HG03196 (cell line): ENCODE results near the gene SETDB1.
"Not testable (repeated sequence)": the region's sequence is repeated elsewhere in the genome, so short reads cannot be mapped to it uniquely, and the experiment has no call there.

ENCODE experiments used
- ATAC-seq: cut with Tn5 transposase; IDR thresholded peaks from one replicate; pipeline ENCODE4 v1.9.1; 2021; ENCODE audit not compliant: unreplicated experiment

The SETDB1 gene

GRCh38 chr1:150926097-150926741 lies at the start of gene SETDB1:
SETDB1 (plus strand) TSS chr1:150926363; CDS start chr1:150927715, 1,352 bp downstream.
- ATAC-seq, result peak; percentile 94

DNA sequence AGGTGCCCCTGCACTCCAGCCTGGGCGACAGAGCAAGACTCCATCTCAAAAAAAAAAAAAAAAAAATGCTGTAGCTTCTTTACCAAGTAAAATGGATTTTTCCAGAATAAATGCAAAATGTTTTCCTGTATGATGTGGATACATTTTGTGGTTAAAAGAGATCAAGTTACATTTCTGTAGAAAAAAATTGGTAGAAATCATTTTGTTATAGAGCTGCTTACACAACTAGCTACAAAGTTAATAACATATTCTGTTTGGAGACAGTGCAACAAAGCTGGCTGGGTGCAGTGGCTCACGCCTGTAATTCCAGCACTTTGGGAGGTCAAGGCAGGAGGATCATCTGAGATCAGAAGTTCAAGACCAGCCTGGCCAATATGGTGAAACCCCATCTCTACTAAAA lies 47.2 kb upstream of the SETDB1 start:
- ATAC-seq, result not testable (repeated sequence)

GRCh38 chr1:150881331-150882070 lies 44.7 kb upstream of the SETDB1 start:
- ATAC-seq, result no peak

GRCh38 chr1:150883121-150883520 lies 43.0 kb upstream of the SETDB1 start:
- ATAC-seq, result not testable (repeated sequence)

DNA sequence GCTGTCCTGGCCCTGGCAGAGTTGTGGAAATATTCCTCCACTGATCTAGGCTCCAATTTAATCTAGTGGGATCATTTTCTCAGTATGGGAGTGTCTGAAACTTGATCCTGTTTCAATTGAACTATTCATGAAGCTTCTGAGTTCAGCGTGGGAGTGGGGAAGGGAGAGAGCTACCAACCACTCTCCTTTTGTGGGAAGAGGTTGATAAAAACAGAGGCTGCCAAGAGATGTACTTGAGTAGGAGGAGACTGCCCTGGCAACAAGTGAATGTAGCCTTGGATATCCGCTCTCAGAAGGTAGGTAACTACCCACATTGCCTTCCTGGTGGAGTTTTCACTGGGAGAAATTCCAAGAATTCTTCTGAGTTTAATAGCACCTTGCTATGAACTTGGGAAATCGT lies 39.1 kb upstream of the SETDB1 start, which contains the start of gene CTXND2:
CTXND2 (plus strand) TSS at position 119 of the 400 bp plus-strand sequence. CDS start 25,179 bp downstream, outside the sequence.
- ATAC-seq, result no peak

DNA sequence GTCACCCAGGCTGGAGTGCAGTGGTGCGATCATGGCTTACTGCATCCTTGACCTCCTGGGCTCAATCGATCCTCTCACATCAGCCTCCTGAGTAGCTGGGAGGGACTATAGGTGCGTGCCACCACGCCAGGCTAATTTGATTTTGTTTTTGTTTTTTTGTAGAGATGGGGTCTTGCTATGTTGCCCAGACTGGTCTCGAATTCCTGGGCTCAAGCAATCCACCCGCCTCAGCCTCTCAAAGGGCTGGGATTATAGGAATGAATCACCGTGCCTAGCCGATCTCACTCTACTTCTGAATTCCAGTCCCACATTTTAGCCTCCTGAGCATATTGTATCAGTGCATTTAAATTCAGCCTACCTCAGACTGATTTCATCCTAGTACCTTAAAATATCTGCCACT lies 37.4 kb upstream of the SETDB1 start:
- no peak for ATAC-seq

- ATAC-seq, result no peak
Observed at GRCh38 chr1:150890033-150890416, 36.1 kb upstream of the SETDB1 start.

DNA sequence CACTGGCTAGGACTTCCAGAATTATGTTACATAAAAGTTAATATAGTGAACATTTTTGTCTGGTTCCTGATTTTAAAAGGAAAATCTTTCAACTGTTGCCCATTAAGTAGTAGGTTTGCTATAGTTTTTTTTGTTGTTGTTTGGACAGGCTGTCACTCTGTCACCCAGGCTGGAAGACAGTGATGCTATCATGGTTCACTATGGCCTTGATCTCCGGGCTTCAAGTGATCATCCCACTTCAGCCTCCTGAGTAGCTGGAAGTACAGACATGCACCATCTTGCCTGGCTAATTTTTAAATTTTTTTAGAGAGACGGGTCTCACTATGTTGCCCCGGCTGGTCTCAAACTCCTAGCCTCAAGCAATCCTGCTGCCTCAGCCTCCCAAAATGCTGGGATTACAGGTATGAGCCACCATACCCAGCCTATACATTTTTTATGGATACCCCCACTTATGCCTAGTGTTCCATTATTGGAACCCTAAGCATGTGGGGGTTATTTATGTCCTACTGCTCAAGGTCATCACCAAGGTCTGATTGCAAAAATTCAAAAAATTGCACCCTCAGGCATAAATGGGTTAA lies 32.7 kb upstream of the SETDB1 start:
- ATAC-seq, result no peak

DNA sequence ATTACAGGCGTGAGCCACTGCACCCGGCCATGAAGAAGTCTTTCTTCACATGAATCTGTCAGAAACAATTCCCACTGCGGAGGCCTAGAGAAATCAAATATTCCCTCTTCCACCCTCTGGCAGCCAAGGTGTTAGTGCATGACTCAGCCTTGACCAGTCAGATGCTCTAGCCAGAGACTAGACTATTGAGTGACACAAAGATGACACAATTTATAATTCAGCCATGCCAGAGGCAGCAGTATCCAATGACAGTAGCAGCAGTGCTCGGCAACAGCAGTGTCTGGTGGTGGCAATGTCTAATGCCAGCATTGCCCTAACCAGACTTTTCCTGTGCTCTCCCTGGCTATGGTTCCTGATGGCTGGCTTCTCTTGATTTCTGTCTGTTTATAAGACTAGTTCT lies 30.5 kb upstream of the SETDB1 start:
- no peak for ATAC-seq

- ATAC-seq, result not testable (repeated sequence)
Observed at GRCh38 chr1:150899795-150900194, 26.4 kb upstream of the SETDB1 start.

DNA sequence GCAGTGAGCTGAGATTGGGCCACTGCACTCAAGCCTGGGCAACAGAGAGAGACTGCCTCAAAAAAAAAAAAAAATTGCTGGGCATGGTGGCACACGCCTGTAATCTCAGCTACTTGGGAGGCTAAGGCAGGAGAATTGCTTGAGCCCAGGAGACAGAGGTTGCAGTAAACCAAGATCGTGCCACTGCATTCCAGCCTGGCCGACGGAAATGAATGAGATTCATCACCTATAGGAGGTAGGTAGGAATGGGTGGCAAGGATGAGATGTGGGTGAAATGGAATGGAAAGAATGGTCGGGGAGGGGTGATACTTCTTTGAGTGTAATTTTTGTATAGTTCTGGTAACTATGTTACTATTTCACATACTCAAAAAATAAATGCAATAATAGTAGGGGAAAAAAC lies 23.8 kb upstream of the SETDB1 start:
- ATAC-seq, result no peak

DNA sequence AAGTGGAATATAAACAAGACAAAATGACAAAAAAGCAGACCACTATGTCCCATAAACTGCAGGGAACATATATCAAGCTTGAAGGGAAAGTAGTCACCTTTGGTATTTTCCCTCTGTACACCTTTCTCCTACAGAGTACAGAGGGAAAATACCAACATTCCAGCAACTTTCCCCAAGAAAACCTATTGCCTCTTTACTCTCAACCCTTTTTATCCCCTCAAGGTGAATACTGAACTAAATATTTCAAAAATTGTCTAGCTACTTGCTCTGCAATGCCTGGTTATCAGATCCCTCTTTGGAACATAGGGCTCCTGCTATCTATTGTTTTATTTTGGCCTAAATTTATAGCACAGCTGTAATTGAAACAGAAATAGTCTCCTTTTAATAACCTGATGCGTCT lies 23.4 kb upstream of the SETDB1 start:
- no peak for ATAC-seq

DNA sequence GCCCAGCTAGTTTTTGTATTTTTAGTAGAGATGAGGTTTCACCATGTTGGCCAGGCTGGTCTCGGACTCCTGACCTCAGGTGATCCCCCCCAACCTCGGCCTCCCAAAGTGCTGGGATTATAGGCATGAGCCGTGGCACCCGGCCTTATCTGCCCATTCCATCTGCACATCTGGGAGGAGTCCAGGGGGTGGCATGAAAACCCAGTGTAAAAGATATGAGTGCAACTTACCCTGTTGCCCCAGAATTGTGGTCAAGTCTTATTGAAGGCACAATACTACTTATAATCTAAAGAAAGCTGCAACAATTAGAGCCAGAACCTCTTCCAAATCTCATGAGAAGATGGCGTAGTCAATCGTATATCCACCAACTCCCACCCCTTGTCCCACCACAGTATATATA lies 20.9 kb upstream of the SETDB1 start:
- no peak for ATAC-seq

GRCh38 chr1:150906329-150906728 lies 19.8 kb upstream of the SETDB1 start:
- ATAC-seq, result no peak

- ATAC-seq, result no peak
Observed at GRCh38 chr1:150906813-150907212, 19.4 kb upstream of the SETDB1 start.

DNA sequence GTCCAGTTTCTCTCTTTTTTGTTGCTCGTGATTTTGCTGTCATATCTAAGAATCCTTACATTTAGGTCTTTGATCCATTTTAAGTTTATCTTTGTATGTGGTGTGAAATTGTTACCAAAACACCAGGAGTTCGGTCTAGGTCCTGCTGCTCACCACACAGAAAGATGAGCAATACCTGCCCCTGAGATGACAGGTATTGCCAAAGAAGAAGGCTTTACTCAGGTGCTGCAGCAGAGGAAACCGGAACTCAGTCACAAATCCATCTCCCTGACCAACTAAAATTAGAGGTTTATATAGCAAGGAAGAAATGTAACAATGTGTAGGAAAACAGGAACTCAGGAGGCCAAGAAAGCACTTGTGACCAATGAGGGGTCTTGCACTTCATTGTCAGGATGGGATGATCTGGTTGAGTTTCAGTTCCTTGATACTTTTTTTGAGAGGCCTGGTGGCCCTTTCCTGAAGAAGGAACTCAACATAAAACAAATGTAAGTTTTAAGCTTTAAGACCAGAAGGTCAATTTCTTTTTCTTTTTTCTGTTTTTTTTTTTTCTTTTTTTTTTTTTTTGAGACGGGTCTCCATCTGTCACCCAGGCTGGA lies 16.5 kb upstream of the SETDB1 start:
- no peak for ATAC-seq

DNA sequence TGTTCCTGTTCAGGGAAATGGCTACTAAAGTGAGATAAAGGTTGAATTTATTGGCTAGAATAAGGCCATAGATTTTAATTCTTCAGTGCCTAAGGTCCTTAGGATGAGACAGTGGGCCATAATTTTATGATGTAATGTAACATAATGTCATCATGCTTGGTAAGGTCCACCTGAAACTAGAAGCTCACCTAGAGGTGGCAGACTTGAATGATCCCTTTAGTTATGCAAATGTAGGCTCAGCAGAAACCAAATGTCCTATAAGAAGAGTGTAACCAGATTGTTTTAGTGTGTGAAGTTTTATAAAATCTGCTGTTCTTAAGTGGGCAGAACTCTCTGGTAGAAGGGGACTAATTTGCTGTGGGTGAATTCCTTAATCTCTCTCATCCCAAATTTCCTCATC lies 13.5 kb upstream of the SETDB1 start:
- no peak for ATAC-seq

DNA sequence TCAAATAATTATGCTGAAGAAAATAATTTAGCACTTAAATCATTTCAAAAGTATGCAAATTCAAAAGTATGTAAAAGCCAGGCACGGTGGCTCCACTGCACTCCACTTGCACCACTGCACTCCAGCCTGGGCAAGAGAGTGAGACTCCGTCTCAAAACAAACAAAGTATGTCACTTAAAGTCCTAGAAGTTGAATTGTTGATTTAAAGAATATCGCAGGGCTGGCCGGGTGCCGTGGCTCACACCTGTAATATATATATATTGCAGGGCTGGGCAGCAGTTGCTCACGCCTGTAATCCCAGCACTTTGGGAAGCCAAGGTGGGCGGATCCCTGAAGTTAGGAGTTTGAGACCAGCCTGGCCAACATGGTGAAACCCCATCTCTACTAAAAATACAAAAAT lies 8.8 kb upstream of the SETDB1 start:
- ATAC-seq, result no peak

DNA sequence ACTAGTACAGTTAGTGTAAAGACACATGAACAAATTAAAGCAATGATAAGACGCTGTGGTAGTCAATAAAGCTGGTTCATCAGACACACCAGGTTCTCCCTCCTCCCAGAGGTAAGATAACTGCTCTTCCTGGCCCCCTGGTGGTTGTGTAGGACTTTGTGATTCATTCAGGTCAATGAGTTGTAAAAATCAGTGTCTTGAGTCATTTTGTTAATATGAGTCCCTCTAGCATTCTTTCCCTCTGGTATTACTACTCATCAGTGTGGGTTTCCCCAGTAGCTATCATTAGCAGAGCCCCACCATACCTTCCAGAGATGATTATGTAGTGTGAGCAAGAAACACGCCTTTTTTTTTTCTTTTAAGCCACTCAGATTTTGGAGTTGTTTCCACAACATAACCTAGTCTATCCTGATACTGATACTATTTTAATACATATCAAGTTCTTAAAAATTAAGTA lies 3.6 kb upstream of the SETDB1 start:
- ATAC-seq, result peak; percentile 37

DNA sequence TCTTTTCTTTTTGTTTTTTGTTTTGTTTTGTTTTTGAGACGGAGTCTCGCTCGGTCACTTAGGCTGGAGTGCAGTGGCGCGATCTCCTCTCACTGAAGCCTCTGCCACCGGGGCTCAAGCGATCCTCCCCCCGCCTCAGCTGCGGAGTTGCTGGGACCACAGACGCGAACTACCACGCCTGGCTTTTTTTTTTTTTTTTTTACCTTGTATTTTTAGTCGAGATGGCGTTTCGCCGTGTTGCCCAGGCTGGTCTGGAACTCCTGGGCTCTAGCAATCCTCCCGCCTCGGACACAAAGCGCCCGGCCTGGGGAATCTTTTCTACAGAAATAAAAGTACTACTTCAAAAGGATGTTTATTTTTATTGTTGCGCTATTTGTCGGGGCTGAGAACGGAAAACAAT lies 1.1 kb upstream of the SETDB1 start:
- no peak for ATAC-seq

DNA sequence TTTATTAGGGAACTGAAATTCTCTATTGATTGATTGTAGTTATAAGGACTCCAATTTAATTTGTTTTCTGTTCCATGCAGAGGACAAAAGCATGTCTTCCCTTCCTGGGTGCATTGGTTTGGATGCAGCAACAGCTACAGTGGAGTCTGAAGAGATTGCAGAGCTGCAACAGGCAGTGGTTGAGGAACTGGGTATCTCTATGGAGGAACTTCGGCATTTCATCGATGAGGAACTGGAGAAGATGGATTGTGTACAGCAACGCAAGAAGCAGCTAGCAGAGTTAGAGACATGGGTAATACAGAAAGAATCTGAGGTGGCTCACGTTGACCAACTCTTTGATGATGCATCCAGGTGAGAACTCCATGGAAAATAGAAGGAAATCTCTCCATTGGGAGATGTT lies 1.5 kb downstream of the SETDB1 start:
- no peak for ATAC-seq

DNA sequence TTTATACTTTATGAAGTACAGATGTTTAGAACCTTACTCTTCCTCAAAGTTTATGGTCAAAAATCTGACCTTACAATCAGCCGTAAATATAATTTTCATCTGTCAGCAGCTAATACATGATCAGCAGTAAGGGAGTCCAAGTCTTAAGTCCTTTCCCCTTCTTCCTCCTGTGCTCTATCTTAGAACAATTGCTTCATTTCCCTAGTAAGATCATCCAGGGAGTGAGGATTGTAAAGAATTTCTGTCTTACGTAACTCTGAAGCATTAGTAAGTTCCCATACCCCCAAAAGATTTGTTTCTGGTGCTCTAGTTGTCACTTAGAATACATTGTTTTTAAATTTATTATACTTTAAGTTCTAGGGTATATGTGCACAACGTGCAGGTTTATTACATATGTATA lies 2.1 kb downstream of the SETDB1 start:
- ATAC-seq, result no peak
